SHP77 (cell line): Measurements from ENCODE around the gene FAM90A1.
"Not testable (repeated sequence)": the region's sequence is repeated elsewhere in the genome, so short reads cannot be mapped to it uniquely, and the experiment has no call there.

ENCODE experiments used
- DNase-seq, 2 experiments: peaks; one replicate each; lab custom pipeline; 2025; lab: John Stamatoyannopoulos, UW

The FAM90A1 gene, protein sequence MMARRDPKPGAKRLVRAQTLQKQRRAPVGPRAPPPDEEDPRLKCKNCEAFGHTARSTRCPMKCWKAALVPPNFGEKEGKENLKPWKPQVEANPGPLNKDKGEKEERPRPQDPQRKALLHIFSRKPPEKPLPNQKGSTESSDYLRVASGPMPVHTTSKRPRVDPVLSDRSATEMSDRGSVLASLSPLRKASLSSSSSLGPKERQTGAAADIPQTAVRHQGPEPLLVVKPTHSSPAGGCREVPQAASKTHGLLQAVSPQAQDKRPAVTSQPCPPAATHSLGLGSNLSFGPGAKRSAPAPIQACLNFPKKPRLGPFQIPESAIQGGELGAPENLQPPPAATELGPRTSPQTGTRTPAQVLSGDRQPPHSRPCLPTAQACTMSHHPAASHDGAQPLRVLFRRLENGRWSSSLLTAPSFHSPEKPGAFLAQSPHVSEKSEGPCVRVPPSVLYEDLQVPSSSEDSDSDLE

DNA sequence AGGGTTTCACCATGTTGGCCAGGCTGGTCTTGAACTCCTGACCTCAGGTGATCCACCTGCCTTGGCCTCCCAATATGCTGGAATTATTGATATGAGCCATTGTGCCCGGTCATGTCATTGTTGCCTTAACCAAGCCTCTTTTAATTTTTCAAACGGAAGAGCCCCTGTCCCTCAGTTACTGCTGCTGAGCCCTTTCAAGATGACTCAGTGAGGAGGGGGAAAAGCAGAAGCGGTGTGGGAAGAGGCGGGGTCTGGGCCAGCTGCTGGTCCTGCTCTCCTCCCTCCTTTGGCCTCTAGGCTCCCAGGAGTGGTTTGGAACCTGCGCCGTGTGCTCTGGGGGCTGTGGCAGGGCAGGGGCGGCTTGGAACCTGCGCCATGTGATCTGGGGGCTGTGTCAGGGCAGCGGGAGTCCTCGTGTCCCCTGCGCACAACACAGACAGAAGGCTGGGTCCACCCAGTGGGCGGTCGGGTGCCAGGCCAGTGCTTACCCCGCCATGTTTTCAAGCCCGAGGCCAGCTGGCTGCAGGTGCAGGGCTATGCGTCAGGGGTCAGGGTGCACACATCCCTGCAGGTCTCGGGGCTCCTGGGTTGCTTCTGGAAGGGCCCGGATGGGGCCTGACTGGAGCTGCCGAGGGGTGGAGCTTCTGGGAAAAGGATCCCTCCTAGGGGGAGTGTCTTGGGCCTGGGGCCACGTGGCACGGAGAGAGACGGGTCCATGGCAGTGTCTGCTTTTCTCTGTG, at the start of gene FAM90A1:
Gene FAM90A1 (minus strand): TSS at position 627 of the 740 bp plus-strand sequence. CDS start 2,786 bp downstream, outside the sequence.
- not testable (repeated sequence) for DNase-seq

- not testable (repeated sequence) for DNase-seq
Measured at GRCh38 chr12:8276397-8276796, 49.0 kb upstream of the FAM90A1 start.

- DNase-seq, result not testable (repeated sequence)
Measured at GRCh38 chr12:8266706-8267105, 39.3 kb upstream of the FAM90A1 start.

DNA sequence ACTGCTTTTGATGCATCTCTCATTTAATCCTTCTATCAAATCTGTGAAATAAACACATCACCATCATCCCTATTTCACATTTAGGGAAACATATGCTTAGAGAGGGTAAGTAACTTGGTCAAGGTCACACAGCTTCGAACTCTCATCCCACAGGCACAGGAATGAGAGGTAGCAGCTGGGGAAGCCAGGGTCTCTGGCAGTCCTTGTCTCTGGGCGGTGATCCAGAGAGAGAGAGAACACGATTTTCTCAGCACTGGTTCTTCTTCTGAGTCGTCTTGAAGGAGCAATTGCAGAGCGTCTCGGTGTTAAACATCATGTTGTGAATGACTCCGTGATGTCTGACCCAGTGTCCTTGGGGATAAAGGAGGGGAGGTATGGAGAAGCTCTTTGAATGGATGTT, 36.8 kb upstream of the FAM90A1 start:
- DNase-seq, result not testable (repeated sequence)

DNA sequence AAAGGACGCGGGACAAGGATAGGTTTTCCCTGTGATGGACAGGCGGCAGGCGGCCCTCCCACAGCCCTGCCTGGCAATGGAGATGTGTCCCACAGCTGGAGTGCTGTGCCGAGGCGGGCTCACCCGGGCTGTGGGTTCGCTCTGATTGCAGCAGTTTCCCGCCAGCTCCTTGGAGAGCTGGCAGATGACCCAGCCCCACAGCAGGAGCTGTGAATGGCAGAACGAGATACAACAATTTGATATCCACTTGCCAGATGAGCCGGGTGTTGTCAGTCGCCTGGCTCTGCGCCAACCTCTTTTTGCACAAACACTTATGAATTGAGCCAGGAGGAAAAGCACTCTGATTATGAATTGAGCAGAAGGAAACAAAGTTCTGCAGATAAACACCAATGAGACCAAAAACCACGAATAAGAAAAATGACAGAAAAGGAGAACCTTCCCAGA, 33.7 kb upstream of the FAM90A1 start:
- DNase-seq, result not testable (repeated sequence)

- not testable (repeated sequence) for DNase-seq
Measured at GRCh38 chr12:8256356-8256755, 28.9 kb upstream of the FAM90A1 start.

GRCh38 chr12:8254705-8255104, 27.3 kb upstream of the FAM90A1 start:
- not testable (repeated sequence) for DNase-seq

DNA sequence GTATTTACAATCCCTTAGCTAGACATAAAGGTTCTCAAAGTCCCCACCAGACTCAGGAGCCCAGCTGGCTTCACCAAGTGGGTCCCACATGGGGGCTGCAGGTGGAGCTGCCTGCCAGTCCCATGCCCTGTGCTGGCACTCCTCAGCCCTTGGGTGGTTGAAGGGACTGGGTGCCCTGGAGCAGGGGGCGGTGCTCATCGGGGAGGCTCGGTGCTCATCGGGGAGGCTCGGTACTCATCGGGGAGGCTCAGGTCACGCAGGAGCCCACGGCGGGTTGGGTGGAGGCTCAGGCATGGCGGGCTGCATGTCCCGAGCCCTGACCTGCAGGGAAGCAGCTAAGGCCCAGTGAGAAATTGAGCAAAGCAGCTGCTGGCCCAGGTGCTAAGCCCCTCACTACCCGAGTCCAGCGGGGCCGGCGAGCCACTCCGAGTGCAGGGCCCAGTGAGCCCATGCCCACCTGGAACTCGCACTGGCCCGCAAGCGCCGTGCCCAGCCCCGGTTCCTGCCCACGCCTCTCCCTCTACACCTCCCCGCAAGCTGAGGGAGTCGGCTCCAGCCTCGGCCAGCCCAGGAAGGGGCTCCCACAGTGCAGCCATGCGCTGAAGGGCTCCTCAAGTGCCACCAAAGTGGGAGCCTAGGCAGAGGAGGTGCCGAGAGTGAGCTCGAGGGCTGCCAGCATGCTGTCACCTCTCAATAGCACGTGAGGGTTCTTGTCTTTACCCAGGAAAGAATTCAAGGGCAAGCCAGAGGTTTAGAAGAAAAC, 24.8 kb upstream of the FAM90A1 start:
- not testable (repeated sequence) for DNase-seq

- not testable (repeated sequence) for DNase-seq
Measured at GRCh38 chr12:8251616-8252015, 24.2 kb upstream of the FAM90A1 start.

DNA sequence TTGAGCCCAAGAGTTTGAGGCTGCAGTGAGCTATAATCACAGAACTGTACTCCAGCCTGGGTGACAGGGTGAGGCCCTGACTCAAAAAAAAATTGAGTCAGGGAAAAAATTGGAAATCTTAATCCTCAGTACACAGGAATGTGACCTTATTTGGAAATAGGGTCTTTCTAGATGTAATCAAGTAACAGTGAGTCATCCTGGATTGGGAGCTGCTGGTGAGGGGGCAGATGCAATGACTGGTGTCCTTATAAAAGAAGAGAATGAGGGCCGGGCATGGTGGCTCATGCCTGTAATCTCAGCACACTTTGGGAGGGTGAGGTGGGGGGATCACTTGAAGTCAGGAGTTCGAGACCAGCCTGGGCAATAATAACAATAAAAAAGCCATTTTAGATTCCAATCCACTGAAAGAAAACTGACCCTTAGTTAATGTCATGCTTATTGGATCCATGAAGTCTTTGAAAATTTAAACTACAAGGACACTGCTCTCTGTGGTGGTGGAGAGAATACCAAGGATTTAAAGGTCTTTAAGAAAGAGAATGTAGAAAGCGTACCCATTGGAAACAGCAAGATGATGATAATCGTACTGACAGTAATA, 19.6 kb upstream of the FAM90A1 start:
- not testable (repeated sequence) for DNase-seq

GRCh38 chr12:8243682-8244161, 16.3 kb upstream of the FAM90A1 start:
- DNase-seq, result not testable (repeated sequence)

GRCh38 chr12:8242880-8243681, 15.7 kb upstream of the FAM90A1 start:
- DNase-seq, result peak; percentile 59 to 84

- DNase-seq, result not testable (repeated sequence)
Measured at GRCh38 chr12:8242622-8242879, 15.1 kb upstream of the FAM90A1 start.

DNA sequence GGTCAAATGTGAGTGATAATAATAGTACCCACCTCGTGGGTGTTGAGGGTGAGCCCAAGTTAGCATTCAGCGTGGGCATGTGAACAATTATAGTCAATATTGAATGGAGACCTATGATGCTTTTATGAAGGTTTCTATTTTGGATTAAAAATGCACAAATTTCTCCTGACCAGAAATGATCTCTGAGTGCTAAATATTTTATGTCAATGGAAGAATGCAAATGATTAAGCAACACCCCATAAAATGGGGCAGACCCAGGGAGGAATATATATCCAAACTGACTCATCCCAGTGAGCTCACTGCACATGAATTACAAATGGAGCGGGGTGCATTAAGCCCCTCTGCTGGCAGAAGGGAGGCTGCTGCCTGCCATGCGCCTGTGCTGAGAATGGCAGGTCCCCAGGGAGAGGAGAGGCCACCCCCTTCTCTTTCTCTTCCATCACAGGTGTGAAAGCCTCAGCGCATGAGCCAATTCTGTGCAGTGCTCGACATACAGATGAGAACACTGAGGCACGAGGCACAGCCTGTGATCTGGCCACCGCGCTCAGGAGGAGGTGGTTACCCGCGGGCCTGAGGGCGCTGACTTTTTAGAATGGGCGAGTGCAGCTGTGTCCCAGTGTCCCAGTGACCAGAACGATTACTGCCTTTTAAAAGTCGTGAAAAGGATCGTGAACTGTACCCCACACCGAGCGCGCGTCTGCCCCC, 14.7 kb upstream of the FAM90A1 start:
- not testable (repeated sequence) for DNase-seq

DNA sequence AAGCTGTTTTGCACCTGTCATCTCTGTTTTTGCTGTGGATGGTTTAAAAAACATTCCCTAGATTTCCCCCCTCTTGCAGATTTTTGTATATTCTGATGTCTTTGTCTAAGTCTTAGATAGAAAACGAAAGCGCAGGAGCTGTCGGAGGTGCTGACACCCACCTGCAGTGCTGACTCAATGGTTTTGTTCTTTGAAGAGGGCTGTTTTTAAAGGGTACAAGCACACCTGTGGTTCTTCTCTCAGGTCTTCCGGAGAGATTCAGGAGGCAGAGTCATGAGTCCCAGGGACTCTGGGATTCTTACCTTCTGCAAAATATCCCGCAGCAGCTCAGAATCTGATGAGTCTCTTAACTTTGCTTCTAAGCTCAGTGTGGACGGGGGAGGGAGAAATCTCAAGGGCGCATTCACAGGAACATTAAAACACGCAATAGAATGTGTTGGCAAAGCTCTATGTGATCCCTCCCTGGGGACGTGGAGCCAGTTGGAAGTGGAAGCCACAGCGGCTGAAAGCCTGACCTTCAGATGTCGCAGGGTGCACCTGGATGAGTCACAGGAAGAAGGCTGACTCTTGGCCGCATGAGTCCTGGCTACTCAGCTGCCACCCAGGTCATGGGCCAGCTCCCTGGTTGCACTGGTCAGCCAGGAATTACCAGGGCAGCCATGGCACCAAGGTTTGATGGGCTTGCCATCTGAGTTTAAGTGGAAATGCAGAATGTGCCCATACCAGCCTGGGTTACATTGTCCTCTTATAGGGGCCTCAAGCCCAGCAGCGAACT, 13.1 kb upstream of the FAM90A1 start:
- DNase-seq, result not testable (repeated sequence)

- not testable (repeated sequence) for DNase-seq
Measured at GRCh38 chr12:8237031-8237430, 9.6 kb upstream of the FAM90A1 start.

- not testable (repeated sequence) for DNase-seq
Measured at GRCh38 chr12:8235316-8236157, 8.1 kb upstream of the FAM90A1 start.

GRCh38 chr12:8234746-8235145, 7.3 kb upstream of the FAM90A1 start:
- not testable (repeated sequence) for DNase-seq
